ENCODE results near the gene RBMS3. TPM values are rescaled to one million over a fixed set of nuclear protein-coding genes. Genes with fewer than 3 reads are reported as not detected.

Gene RBMS3
- total RNA-seq, 1 experiment from 2014 or later: 0.42 TPM

DNA sequence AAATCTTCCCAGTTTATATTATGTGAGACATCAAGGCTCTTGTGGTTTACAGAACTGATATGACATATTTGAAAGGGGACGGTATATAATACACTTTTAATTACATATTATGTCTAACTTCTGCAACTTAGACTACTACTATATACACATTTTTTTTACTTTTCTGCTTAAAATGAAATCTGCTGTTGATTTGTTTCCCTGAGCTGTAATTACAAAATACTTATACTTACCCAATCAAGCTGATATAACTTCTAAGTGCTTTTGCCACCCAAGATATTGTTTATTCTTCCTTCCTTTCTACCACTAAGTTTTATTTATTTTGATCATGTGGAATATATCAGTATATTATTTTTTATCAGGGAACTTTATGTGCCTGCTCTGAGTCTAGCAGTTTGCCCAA, 671.6 kb downstream of the RBMS3 start:
- no TSS peak for BruUV-seq (replicated peaks)
- H4K20me1 ChIP-seq (ENCODE audit: insufficient read depth): no peaks in the 10 kb centered on the region
- H3K4me1 ChIP-seq (ENCODE audit: control insufficient read depth in 1 of 2, insufficient read depth in 2 of 2, low read length in 2 of 2): no peaks in the 10 kb centered on the region
- H3K27me3 ChIP-seq (ENCODE audit: insufficient read depth, low read length): peaks cover 14% of the 10 kb centered on the region; the same call in 1 of the 2 replicates
- DNase-seq (ENCODE audit: low read depth, low spot score): no peak
- H2AFZ ChIP-seq (ENCODE audit: low read depth, low read length, poor library complexity, severe bottlenecking): no peak overlapping the region
- POLR2A ChIA-PET: no interaction called here
- no peaks in the 10 kb centered on the region for H3K9me2 ChIP-seq (ENCODE audit: insufficient read depth)
- CTCF ChIA-PET: no interaction called here
- no peaks in the 10 kb centered on the region for H3K36me3 ChIP-seq (ENCODE audit: control insufficient read depth in 1 of 2, insufficient read depth in 2 of 2, low read length in 2 of 2)
- ATAC-seq: no peak
- intact Hi-C loops (cut with micrococcal nuclease): no loop called here
- RAD21 ChIA-PET (ENCODE audit: low non-redundant PET in 1 of 2, low total read pairs in 2 of 2, uncharacterized antibody in 2 of 2, unreplicated experiment in 2 of 2): no interaction called here
- H3K4me2 ChIP-seq (ENCODE audit: low read length): no peak overlapping the region
- TF ChIP-seq RAD21 (IDR thresholded peaks at IDR 0.05; ENCODE audit: low read depth) (no peak), SRF (IDR thresholded peaks at IDR 0.05; ENCODE audit: low read depth) (no peak), JUND (IDR thresholded peaks at IDR 0.05) (no peak), EZH2phosphoT487 (IDR thresholded peaks at IDR 0.05; ENCODE audit: borderline replicate concordance) (no peak), ZNF274 (IDR thresholded peaks at IDR 0.05; ENCODE audit: low read depth, low read length) (no peak), ELF1 (IDR thresholded peaks at IDR 0.05; ENCODE audit: borderline replicate concordance, low read depth) (no peak), EZH2 (IDR thresholded peaks at IDR 0.05) (no peak), CEBPB (IDR thresholded peaks at IDR 0.05; ENCODE audit: low read depth) (no peak), ZFX (IDR thresholded peaks at IDR 0.05) (no peak), CBX3 (IDR thresholded peaks at IDR 0.05; ENCODE audit: low read depth) (no peak), SP1 (IDR thresholded peaks at IDR 0.05; ENCODE audit: low read depth) (no peak), POLR2AphosphoS5 (IDR thresholded peaks at IDR 0.05; ENCODE audit: low read depth, low read length) (no peak), EGR1 (IDR thresholded peaks at IDR 0.05; ENCODE audit: low read depth) (no peak), YY1 (IDR thresholded peaks at IDR 0.05; ENCODE audit: extremely low read depth, insufficient replicate concordance, low read depth, low read length) (no peak)
- TF ChIP-seq, protein P1, sequence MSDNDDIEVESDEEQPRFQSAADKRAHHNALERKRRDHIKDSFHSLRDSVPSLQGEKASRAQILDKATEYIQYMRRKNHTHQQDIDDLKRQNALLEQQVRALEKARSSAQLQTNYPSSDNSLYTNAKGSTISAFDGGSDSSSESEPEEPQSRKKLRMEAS (IDR thresholded peaks at IDR 0.05): no peak
- TF ChIP-seq, protein P2, sequence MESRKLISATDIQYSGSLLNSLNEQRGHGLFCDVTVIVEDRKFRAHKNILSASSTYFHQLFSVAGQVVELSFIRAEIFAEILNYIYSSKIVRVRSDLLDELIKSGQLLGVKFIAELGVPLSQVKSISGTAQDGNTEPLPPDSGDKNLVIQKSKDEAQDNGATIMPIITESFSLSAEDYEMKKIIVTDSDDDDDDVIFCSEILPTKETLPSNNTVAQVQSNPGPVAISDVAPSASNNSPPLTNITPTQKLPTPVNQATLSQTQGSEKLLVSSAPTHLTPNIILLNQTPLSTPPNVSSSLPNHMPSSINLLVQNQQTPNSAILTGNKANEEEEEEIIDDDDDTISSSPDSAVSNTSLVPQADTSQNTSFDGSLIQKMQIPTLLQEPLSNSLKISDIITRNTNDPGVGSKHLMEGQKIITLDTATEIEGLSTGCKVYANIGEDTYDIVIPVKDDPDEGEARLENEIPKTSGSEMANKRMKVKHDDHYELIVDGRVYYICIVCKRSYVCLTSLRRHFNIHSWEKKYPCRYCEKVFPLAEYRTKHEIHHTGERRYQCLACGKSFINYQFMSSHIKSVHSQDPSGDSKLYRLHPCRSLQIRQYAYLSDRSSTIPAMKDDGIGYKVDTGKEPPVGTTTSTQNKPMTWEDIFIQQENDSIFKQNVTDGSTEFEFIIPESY (IDR thresholded peaks at IDR 0.05; ENCODE audit: extremely low read depth, insufficient replicate concordance, low read length): no peak
- TF ChIP-seq, protein P3, sequence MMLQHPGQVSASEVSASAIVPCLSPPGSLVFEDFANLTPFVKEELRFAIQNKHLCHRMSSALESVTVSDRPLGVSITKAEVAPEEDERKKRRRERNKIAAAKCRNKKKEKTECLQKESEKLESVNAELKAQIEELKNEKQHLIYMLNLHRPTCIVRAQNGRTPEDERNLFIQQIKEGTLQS (IDR thresholded peaks at IDR 0.05): no peak
- H3K79me2 ChIP-seq (ENCODE audit: insufficient read depth, low read length): no peaks in the 10 kb centered on the region
- H3K27ac ChIP-seq (ENCODE audit: low read depth, low read length): no peak overlapping the region
- no peak overlapping the region for H3K4me3 ChIP-seq (replicated peaks in 1 of 2; ENCODE audit: low read depth in 1 of 2, low read length in 2 of 2)
- H3K9me3 ChIP-seq (ENCODE audit: control insufficient read depth in 1 of 2, insufficient read depth in 1 of 2, low read depth in 1 of 2, low read length in 2 of 2): no peaks in the 10 kb centered on the region
- no peak overlapping the region for H3K9ac ChIP-seq (ENCODE audit: low read length)

Data from HCT116 (cell line).